Esophagus muscularis mucosa (tissue), 4 donors: ENCODE data around the gene TMIGD1.

ENCODE experiments used
- CTCF ChIP-seq, 3 experiments: fragments of 200-600 bp in 2 of 3; fragments of 450-650 bp in 1 of 3; sonication (generic) in 2 of 3; IDR thresholded peaks; one replicate each; pipeline ENCODE4 v1.5.1; 2017 to 2019; ENCODE audit warnings: antibody characterized with exemption in 3 of 3, mild to moderate bottlenecking in 2 of 3, moderate library complexity in 1 of 3
- EP300 ChIP-seq: sonication (generic); formaldehyde crosslinking; IDR thresholded peaks from one replicate; pipeline ENCODE4 v1.6.1; 2017; ENCODE audit warnings: antibody characterized with exemption
- POLR2A ChIP-seq: fragments of 450-650 bp; IDR thresholded peaks from one replicate; pipeline ENCODE4 v1.6.1; 2017; ENCODE audit warnings: antibody characterized with exemption, moderate library complexity, mild to moderate bottlenecking, low read depth

GRCh38 chr17:30274887-30275286, 59.0 kb downstream of the TMIGD1 start:
- no peak for TF ChIP-seq CTCF (IDR thresholded peaks at IDR 0.05)
- no peak for TF ChIP-seq EP300
- no peak for TF ChIP-seq POLR2A
